IMR-90 (cell line): Measurements from ENCODE around the gene HORMAD2. TPM values are rescaled to one million over a fixed set of nuclear protein-coding genes. Genes with fewer than 3 reads are reported as not detected.

Experiments
- ATAC-seq: fragments of 200-7000 bp; cut with Tn5 transposase; 2 replicates; pipeline ENCODE4 v1.9.1; 2020; ENCODE audit warnings: low read depth, mild to moderate bottlenecking, moderate library complexity
- BruUV-seq: library from RNA; stranded (reverse); fragments of 400-500 nt; replicated peaks from 2 replicates; lab custom pipeline; 2021; lab: Mats Ljungman, UMichigan
- CTCF ChIA-PET: fragments of 300-600 bp; formaldehyde crosslinking; extraction: SDS; loops from one replicate; lab custom pipeline; 2021; ENCODE audit warnings: antibody characterized with exemption; lab: Yijun Ruan, JAX
- POLR2A ChIA-PET: fragments of 300-600 bp; sonication (Branson Sonifier 250); formaldehyde crosslinking; loops from one replicate; lab custom pipeline; 2022; ENCODE audit warnings: antibody characterized with exemption; ENCODE audit not compliant: unreplicated experiment; lab: Charles Lee
- DNase-seq: peaks from one replicate; pipeline ENCODE4 v3.0.0; 2013
- H2AFZ ChIP-seq: replicated peaks from 2 replicates; pipeline ENCODE3; 2013; ENCODE audit warnings: low read length, mild to moderate bottlenecking; ENCODE audit not compliant: poor library complexity
- H2AK5ac ChIP-seq: 2 replicates; pipeline ENCODE4 v1.6.1; 2013; ENCODE audit warnings: low read depth, low read length, inconsistent platforms
- H2AK9ac ChIP-seq: replicated peaks from 2 replicates; pipeline ENCODE3; 2013; ENCODE audit warnings: mild to moderate bottlenecking, low read depth, low read length, moderate library complexity; ENCODE audit not compliant: poor library complexity
- H2BK120ac ChIP-seq: 2 replicates; pipeline ENCODE4 v1.6.1; 2013; ENCODE audit warnings: low read depth, low read length, inconsistent platforms
- H2BK15ac ChIP-seq: 3 replicates; pipeline ENCODE4 v1.6.1; 2013; ENCODE audit warnings: low read depth, low read length, inconsistent platforms
- H2BK20ac ChIP-seq: 2 replicates; pipeline ENCODE4 v1.6.1; 2013; ENCODE audit warnings: low read depth, mild to moderate bottlenecking, inconsistent platforms, low read length, moderate library complexity
- H2BK5ac ChIP-seq: 2 replicates; pipeline ENCODE4 v1.6.1; 2013; ENCODE audit warnings: mild to moderate bottlenecking, low read depth, low read length, inconsistent platforms; ENCODE audit not compliant: poor library complexity, severe bottlenecking
- H3K14ac ChIP-seq: replicated peaks from 2 replicates; pipeline ENCODE4 v1.6.1; 2013; ENCODE audit warnings: low read depth, low read length, inconsistent platforms
- H3K18ac ChIP-seq: 2 replicates; pipeline ENCODE4 v1.6.1; 2013; ENCODE audit warnings: low read depth, low read length, control low read depth
- H3K23ac ChIP-seq: 2 replicates; pipeline ENCODE4 v1.6.1; 2013; ENCODE audit warnings: low read depth, low read length, inconsistent platforms
- H3K27ac ChIP-seq: 2 replicates; pipeline ENCODE4 v1.5.1; 2013; ENCODE audit warnings: mild to moderate bottlenecking, control low read depth, low read length; ENCODE audit not compliant: insufficient read depth
- H3K27me3 ChIP-seq: 2 replicates; pipeline ENCODE4 v1.6.1; 2013; ENCODE audit warnings: low read length; ENCODE audit not compliant: control insufficient read depth, insufficient read depth
- H3K36me3 ChIP-seq: 2 replicates; pipeline ENCODE4 v1.6.1; 2013; ENCODE audit warnings: low read length, mixed read lengths; ENCODE audit not compliant: control insufficient read depth, insufficient read depth
- H3K4ac ChIP-seq: 2 replicates; pipeline ENCODE4 v1.6.1; 2013; ENCODE audit warnings: low read depth, low read length, inconsistent platforms
- H3K4me1 ChIP-seq: 2 replicates; pipeline ENCODE4 v1.6.1; 2013; ENCODE audit warnings: low read length, mixed read lengths; ENCODE audit not compliant: control insufficient read depth, insufficient read depth
- H3K4me2 ChIP-seq: 2 replicates; pipeline ENCODE4 v1.6.1; 2013; ENCODE audit warnings: low read depth, mild to moderate bottlenecking, control low read depth, low read length, moderate library complexity
- H3K4me3 ChIP-seq: 2 replicates; pipeline ENCODE4 v1.5.1; 2013; ENCODE audit warnings: low read depth, mild to moderate bottlenecking, control low read depth, low read length, moderate library complexity; ENCODE audit not compliant: insufficient read depth
- H3K56ac ChIP-seq: 2 replicates; pipeline ENCODE4 v1.6.1; 2013; ENCODE audit warnings: low read length, inconsistent platforms; ENCODE audit not compliant: insufficient read depth; ENCODE audit errors: extremely low read depth
- H3K79me1 ChIP-seq, 2 experiments: 2 replicates each; pipeline ENCODE4 v1.6.1; 2013; ENCODE audit warnings: low read length in 2 of 2, inconsistent platforms in 1 of 2, low read depth in 1 of 2
- H3K9ac ChIP-seq: 2 replicates; pipeline ENCODE4 v1.6.1; 2013; ENCODE audit warnings: low read depth, low read length, control low read depth
- H3K9me1 ChIP-seq: 2 replicates; pipeline ENCODE4 v1.6.1; 2013; ENCODE audit warnings: low read length, inconsistent platforms; ENCODE audit not compliant: insufficient read depth
- H3K9me3 ChIP-seq: 2 replicates; pipeline ENCODE4 v1.6.1; 2013; ENCODE audit warnings: low read length; ENCODE audit not compliant: control insufficient read depth, insufficient read depth
- H4K20me1 ChIP-seq: 2 replicates; pipeline ENCODE4 v1.6.1; 2013; ENCODE audit warnings: low read length, inconsistent platforms; ENCODE audit not compliant: insufficient read depth
- H4K5ac ChIP-seq: 2 replicates; pipeline ENCODE4 v1.6.1; 2013; ENCODE audit warnings: mild to moderate bottlenecking, low read depth, low read length, control low read depth
- H4K8ac ChIP-seq, 2 experiments: 2 replicates each; pipeline ENCODE4 v1.6.1; 2013; ENCODE audit warnings: low read depth in 2 of 2, low read length in 2 of 2, control low read depth in 1 of 2, inconsistent platforms in 1 of 2
- H4K91ac ChIP-seq: 2 replicates; pipeline ENCODE4 v1.6.1; 2013; ENCODE audit warnings: low read depth, low read length, inconsistent platforms; ENCODE audit not compliant: insufficient read depth
- BHLHE40 ChIP-seq: fragments of 150-350 bp; IDR thresholded peaks from 2 replicates; pipeline ENCODE4 v1.6.1; 2016; ENCODE audit warnings: mild to moderate bottlenecking, low read depth, low read length
- CEBPB ChIP-seq: IDR thresholded peaks from 2 replicates; pipeline ENCODE4 v1.6.1; 2012; ENCODE audit warnings: low read depth, low read length, improper control_type of control experiment
- CTCF ChIP-seq: conservative IDR thresholded peaks from 2 replicates; pipeline ENCODE4 v1.5.1; 2012; ENCODE audit warnings: mild to moderate bottlenecking, low read depth, low read length, improper control_type of control experiment
- RAD21 ChIP-seq: IDR thresholded peaks from 2 replicates; pipeline ENCODE4 v1.6.1; 2012; ENCODE audit warnings: low read length, improper control_type of control experiment
- RCOR1 ChIP-seq: IDR thresholded peaks from 2 replicates; pipeline ENCODE4 v1.6.1; 2012; ENCODE audit warnings: mild to moderate bottlenecking, low read length, improper control_type of control experiment; ENCODE audit not compliant: insufficient replicate concordance
- RFX5 ChIP-seq: IDR thresholded peaks from 2 replicates; pipeline ENCODE4 v1.8.0; 2012; ENCODE audit warnings: low read depth, mild to moderate bottlenecking, low read length, moderate library complexity
- WGBS, 2 experiments: methylation state at CpG; one replicate each; pipeline versions ENCODE4 v1.1.5 to v1.1.7; 2013; ENCODE audit warnings: missing lambda C conversion rate in 2 of 2; ENCODE audit not compliant: insufficient read length in 1 of 2; ENCODE audit errors: extremely low coverage in 2 of 2; 5-methylcytosine and 5-hydroxymethylcytosine counted together
- dilution Hi-C: fragments of 300-500 bp; cut with HindIII; formaldehyde crosslinking; loops from one replicate; pipeline ENCODE4 v1.14.3; 2018; ENCODE audit warnings: low sequenced_read_pairs; ENCODE audit not compliant: unreplicated experiment
- in situ Hi-C: fragments of 300-500 bp; cut with MboI; formaldehyde crosslinking; loops from 3 replicates; pipeline ENCODE4 v1.14.3; 2019; ENCODE audit warnings: low sequenced_read_pairs, inconsistent platforms, mixed read lengths
- intact Hi-C: fragments of 100-400 bp; cut with micrococcal nuclease; formaldehyde crosslinking; loops from 2 replicates; pipeline ENCODE4 v1.10.0; 2022
- polyA plus RNA-seq, 3 experiments: library from polyadenylated mRNA; depleted of rRNA; stranded (reverse); fragments of >200 nt; gene quantifications; 2 replicates each; pipeline ENCODE4 v1.2.3, GENCODE V29; 2012; ENCODE audit warnings: low replicate concordance in 1 of 3
- total RNA-seq: library from RNA; depleted of rRNA; stranded (reverse); fragments of >200 nt; gene quantifications from 2 replicates; pipeline ENCODE4 v1.2.3, GENCODE V29; 2012

The HORMAD2 gene
- total and polyA plus RNA-seq, 2 of the 4 experiments (the other 2 are of a cell fraction) = not detected

GRCh38 chr22:30202531-30203006 lies 122.3 kb downstream of the HORMAD2 start:
- peaks cover 35% of the 10 kb centered on the region for H3K9me1 ChIP-seq
- peaks cover 43% of the 10 kb centered on the region for H3K4me1 ChIP-seq
- dilution Hi-C loops = no loop called here
- in situ Hi-C loops = loop anchor here (5.0 kb wide), 1 partner anchor 90 kb away; no protein-coding TSS in a partner anchor
- TF ChIP-seq CTCF (no peak), RAD21 (no peak), RCOR1 (no peak), BHLHE40 (no peak), CEBPB (no peak), RFX5 (no peak)
- H3K4ac ChIP-seq = peak overlapping the region; percentile 99
- H4K91ac ChIP-seq = peak overlapping the region; percentile 98
- DNase-seq (peak; percentile 69), ATAC-seq (no peak)
- peak overlapping the region; percentile 79 for H2AFZ ChIP-seq
- peak overlapping the region; percentile 98 for H2BK20ac ChIP-seq
- H3K4me2 ChIP-seq = no peak overlapping the region
- no peaks in the 10 kb centered on the region for H3K36me3 ChIP-seq
- peak overlapping the region; percentile 87 for H3K14ac ChIP-seq
- POLR2A ChIA-PET = no interaction called here
- peak overlapping the region; percentile 95 for H3K18ac ChIP-seq
- peak overlapping the region; percentile 88 for H3K27ac ChIP-seq
- H4K8ac ChIP-seq = peak overlapping the region; percentile 93
- peak overlapping the region; percentile 99 for H2BK15ac ChIP-seq
- H2BK120ac ChIP-seq = peak overlapping the region; percentile 98
- CTCF ChIA-PET = interaction anchor here (0.9 kb wide), 1 partner anchor 53 kb away, joined by 4 read pairs; no protein-coding TSS in a partner anchor
- no TSS peak for BruUV-seq
- peak overlapping the region; percentile 53 for H3K9ac ChIP-seq
- H4K20me1 ChIP-seq = no peaks in the 10 kb centered on the region
- peak overlapping the region; percentile 96 for H4K5ac ChIP-seq
- H3K56ac ChIP-seq = peak overlapping the region; percentile 62
- peak overlapping the region; percentile 82 for H2AK9ac ChIP-seq
- peak overlapping the region; percentile 94 for H3K23ac ChIP-seq
- H3K4me3 ChIP-seq = no peak overlapping the region
- peaks cover 3% of the 10 kb centered on the region for H3K9me3 ChIP-seq
- no peaks in the 10 kb centered on the region for H3K27me3 ChIP-seq
- intact Hi-C loops = no loop called here
- WGBS, 2 experiments = 68% methylated on average over 4 of the region's 9 CpGs; no CpG with 5 or more reads in 1 of the 2 experiments
- peak overlapping the region; percentile 99 for H2AK5ac ChIP-seq
- H2BK5ac ChIP-seq = peak overlapping the region; percentile 96
- H3K79me1 ChIP-seq = peaks cover 0 to 9% of the 10 kb centered on the region in 2 experiments; a peak in 2 of 4 replicates
